Peyer's patch (tissue), 4 donors: ENCODE results near the gene PRSS56.

Experiments used
- CTCF ChIP-seq, 6 experiments: fragments of 450-650 bp in 4 of 6; fragments of 200-600 bp in 2 of 6; sonication (generic) in 1 of 6; IDR thresholded peaks; one replicate each; pipeline ENCODE4 v1.5.1; 2017 to 2019; ENCODE audit warnings: antibody characterized with exemption in 6 of 6, mild to moderate bottlenecking in 3 of 6, moderate library complexity in 1 of 6
- POLR2A ChIP-seq, 2 donors: fragments of 450-650 bp; IDR thresholded peaks; one replicate each; pipeline ENCODE4 v1.5.1; 2017; ENCODE audit warnings: antibody characterized with exemption in 2 of 2, mild to moderate bottlenecking in 2 of 2, moderate library complexity in 2 of 2

- TF ChIP-seq POLR2A (IDR thresholded peaks at IDR 0.05) (no peak), CTCF (IDR thresholded peaks at IDR 0.05) (no peak)
Observed at GRCh38 chr2:232493701-232494474, 26.3 kb upstream of the PRSS56 start.
